Stimulated activated CD8-positive, alpha-beta memory T cell treated with anti-CD3 and anti-CD28 coated beads, Interleukin-7, amount 100 ng/mL, for 48 hours (primary cell): ENCODE measurements around the gene CTU2.

Source experiments
- DNase-seq, 2 donors: peaks; one replicate each; pipeline ENCODE4 v3.0.0-alpha.2; 2020; ENCODE audit warnings: low read depth in 1 of 2; ENCODE audit errors: extremely low read depth in 1 of 2

Gene CTU2

GRCh38 chr16:88713568-88714419 is 7.5 kb downstream of the CTU2 start:
- DNase-seq: no peak

DNA sequence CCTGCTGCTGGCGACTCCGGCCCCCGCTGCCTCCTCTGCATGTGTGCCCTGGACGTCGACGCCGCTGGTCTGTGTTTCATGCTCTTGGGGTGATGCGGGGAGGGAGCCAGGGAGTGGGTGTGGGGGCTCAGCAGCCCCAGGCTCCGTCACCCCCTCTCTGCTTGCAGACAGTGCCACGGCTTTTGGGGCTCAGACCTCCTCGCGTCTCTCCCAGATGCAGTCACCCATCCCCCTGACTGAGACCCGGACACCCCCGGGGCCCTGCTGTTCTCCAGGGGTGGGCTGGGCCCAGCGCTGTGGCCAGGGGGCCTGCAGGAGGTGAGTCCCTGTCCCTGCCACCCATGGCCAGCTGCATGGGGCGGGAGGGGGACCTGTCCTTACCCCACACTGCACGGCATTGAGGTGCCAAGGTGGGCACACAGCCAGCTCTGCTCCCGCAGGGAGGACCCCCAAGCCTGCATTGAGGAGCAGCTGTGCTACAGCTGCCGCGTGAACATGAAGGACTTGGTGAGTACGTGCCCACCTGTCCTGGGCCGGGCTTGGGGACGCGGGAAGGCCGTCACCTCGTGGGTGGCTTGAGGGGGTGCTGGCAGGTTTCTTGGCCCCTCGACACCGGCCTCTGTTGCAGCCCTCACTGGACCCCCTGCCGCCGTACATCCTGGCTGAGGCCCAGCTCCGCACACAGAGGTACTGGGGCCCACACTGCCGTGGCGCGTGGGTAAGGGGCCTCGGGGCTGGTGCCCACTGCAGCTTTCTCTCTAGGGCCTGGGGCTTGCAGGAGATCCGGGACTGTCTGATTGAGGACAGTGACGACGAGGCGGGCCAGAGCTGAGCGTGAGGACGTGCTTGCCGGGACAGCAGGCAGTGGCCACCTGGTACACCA is 8.4 kb downstream of the CTU2 start:
- no peak for DNase-seq

- DNase-seq: no peak
Measured at GRCh38 chr16:88715312-88716190, 9.2 kb downstream of the CTU2 start.

- no peak for DNase-seq
Measured at GRCh38 chr16:88716201-88716600, 9.9 kb downstream of the CTU2 start.

DNA sequence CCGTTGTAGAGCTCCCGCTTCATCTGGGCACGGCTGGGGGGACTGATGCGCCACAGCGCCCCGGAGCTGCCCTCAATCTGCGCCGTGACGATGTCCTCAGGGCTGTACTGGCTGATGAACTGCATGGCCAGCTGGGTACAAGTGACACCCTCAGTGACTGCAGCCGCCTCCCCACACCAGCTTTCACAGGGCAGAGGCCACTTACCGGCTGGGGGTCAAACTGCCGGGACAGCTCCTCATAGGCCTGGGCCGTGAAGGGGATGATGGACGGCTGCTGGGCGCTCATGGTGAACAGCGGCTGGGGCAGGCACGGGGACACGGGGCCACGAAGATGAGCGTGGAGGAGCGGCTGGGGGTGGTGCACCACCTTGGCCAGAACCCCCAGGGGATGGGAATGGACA is 10.3 kb downstream of the CTU2 start:
- DNase-seq: no peak

DNA sequence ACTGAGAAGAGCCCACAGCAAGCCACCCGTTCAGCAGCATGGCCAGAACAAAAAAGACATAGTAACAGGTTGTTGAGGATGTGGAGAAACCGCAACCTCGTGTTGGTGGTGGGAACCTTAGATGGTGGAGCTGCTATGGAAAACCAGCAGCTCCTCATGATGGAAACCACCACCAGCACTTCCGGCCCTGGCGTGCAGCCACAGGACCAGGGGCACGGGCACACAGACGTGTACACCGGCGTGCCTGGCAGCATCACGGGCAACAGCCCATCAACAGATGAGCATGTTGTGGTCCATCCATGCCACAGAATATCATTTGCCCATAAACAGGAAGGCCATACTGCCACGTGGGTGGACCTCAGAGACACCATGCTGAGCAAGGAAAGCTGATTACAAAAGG is 11.9 kb downstream of the CTU2 start:
- DNase-seq: no peak

DNA sequence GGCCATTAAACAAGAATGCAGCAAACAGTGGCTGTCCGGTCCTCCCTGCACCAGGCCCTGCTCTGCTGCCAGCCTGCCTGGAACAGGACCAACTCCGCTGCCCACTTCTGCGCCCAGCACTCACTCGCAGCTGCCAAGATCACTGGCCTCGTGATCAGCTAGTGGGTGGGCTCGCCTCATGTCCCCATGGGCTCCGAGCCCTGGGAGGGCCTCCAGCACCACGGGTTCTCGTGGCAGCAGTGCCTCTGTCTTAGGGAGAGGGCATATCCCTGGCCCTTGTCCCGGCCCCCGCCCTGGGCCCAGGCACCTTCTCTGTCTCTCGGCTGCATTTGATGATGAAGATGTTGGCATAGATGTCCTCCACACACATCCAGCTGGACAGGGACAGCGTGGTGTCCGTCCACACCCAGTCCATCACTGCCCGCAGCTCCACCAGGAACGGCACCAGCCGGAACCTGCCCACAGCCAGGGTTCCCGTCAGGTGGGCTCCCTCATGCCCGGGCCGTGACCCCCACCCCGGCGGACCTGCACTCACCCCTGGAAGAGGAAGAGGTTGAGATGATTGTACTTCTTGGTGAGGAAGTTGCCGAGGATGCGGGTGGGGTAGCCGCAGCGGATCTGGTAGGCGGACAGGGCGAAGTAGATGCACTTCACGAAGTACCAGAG is 13.1 kb downstream of the CTU2 start:
- no peak for DNase-seq

DNA sequence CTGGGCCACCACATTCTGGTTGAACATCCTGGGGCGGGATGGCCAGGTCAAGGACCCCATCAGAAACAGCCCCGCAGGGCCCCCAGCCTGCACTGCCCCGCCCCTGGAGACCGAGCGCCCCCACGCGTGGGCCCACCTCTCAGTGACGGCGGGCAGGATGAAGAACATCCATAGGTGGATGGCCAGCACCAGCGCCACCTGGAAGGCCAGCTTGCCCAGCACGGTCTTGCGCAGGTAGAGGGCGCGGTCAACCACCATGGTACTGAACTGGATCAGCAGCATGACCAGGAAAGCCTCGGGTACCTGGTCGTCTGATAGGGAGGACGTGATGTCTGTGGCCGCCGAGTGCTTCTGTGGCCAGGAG is 13.6 kb downstream of the CTU2 start:
- DNase-seq: no peak

GRCh38 chr16:88720396-88720970 is 14.2 kb downstream of the CTU2 start:
- DNase-seq: no peak

DNA sequence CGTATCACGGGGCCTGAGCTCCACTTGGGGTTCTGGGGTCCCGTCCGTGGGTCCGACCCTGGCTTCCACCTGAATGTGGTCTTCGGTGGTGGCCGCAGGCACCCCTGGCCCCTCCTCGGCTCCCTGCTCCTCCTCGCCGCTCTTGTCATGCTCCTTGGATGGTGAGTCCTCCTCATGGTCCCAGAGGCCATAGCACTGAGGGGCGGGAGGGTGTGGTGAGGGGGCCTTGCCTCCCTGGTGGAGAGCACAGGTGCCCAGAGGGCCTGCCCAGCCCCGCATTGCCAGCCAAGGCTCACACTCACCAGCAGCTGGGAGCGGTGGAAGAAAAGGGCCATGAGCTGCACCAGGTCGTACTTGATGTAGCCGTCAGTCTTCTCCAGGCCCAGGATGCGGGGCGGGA is 14.9 kb downstream of the CTU2 start:
- DNase-seq: no peak

- DNase-seq: no peak
Measured at GRCh38 chr16:88721815-88722755, 15.8 kb downstream of the CTU2 start.

DNA sequence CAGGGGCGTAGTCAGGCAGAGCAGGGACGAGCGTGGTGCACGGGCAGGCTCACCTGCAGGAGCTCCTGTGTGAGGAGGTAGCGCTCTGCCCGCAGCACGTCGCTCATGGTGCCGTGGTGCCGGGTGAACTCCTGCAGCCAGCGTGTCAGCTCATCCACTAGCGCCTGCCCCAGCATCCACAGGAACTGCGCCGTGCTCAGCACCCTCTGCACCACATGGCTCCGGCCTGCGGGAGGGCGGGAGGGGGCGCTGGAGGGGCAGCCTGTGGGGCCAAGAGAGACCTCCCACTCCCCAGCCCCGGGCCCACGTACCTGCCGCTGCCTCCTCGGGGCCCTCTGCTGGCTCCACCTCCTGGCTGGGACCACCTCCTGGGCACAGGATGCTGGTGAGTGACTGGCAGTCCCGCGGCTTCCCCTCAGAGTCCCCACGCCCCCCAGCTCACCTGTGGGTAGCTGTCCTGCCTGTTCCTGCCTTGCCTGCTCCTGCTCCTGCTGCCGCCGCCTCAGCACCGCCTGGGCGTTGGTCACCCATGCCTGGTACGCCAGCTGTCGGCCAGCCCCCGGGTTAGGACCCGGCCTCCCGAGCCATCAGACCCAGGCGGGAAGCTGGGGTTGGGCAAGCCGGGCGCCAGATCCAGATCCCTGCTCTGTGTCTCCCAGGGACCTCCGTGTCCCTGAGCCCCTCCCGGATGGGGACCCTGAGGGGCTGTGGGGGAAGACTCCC is 16.6 kb downstream of the CTU2 start:
- no peak for DNase-seq

DNA sequence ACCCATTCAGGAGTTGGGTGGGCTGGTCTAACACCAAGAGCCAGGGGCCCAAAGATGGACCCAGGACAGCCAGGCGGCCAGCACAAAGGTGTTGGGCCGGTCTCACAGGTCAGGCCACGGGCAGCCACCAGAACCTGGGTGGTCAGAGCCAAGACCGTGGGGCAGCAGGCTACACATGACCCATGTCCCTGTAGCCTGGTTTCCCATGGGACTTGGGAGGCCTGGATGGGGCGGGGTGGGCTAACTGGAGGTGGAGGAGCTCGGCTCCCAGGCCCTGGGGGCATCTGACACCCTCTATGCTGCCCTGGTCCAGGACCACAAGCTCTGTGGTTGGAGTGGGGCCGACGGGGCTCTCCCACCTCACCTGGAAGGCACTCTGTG is 17.2 kb downstream of the CTU2 start:
- no peak for DNase-seq

GRCh38 chr16:88723911-88724310 is 17.6 kb downstream of the CTU2 start:
- no peak for DNase-seq

DNA sequence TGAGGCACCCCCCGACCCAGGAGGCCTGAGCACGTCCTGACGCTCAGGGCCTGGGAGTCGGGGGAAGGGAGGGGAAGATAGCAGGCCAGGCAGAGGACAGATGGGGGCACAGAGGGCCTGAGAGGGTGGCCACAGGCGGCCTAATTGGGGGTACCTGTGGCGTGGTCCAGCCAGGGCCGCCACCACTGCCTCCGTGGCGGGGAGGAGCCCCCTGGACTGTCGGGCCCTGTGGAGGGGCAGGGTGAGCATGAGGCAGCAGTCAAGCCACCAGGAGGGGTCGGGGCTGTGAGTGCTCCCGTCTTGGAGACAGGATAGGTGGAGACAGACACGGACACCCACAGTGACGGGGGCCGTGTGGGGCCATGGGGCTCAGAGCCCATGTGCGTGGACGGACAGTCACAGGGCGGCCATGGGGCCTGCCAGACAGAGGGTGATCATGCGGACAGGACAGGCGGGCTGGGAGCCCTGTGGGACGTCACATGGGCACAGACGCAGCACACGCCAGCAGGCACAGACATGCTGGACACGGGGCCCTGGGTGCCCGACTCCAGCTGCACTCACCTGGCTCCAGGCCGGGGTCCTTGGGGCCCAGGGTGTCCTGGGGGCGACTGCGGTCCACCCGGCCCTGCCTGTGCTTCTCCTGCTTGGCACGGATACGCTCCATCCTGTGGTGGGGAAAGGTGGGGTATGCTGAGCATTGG is 18.7 kb downstream of the CTU2 start:
- no peak for DNase-seq

DNA sequence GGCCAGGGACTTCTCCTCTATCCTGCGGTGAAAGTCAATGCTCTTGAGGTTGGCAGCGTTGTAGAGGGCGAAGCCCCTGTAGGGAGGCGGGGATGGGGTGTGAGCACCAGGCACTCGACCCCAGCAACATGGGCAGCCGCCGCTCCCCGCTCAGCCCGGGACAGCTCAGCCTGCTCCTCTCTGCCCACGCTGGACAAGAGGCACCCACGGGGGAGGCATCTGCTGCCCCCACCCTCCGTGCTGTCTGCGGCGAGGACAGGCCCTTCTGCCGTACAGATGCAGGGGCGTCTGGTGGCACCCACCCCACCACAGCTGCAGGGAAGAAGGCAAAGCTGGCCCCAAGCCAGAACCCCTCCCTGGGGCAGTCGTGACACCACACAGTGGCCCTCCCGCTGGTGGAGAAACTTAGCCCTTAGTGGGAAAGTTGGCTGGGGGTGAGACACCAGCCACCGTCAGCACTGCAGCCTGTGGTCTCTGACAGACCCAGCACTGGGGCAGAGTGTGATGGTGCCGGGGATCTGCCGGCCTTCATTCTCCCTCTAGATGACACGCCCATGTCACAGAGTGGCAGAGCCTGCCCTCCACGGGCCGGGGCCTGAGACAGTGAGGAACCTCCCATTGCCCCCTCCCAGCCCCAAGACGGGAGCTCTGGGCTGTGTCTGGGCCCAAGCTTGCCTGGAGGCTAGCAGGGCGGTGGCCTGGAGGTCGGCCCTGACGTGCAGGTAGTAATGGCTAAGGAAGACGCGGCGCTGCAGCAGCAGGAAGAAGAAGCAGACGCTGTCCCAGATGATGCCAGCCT is 19.5 kb downstream of the CTU2 start:
- DNase-seq: no peak

DNA sequence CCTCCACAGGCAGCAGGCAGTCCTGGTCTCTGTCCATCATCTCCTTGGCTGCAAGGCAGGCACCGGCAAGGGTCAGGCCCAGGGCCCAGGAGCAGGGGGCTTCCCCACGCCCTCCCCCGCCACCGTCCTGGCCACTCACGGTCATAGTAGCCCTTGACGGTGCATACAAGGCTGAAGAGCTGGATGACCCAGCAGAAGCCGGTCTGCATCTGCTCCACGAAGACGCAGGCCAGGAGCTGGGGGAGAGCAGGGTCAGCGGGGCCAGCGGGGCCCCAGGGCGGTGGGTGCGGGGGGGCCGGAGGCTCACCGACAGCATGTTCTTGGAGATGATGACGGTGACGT is 20.1 kb downstream of the CTU2 start:
- DNase-seq: no peak
